D721Med (cell line): Measurements from ENCODE around the gene CYB561A3.

Source experiments
- DNase-seq: peaks from one replicate; pipeline ENCODE4 v3.0.0; 2011; ENCODE audit warnings: low spot score; ENCODE audit not compliant: insufficient read length
- FAIRE-seq: peaks from 2 replicates; lab custom pipeline; 2011; peaks lifted over from hg19 to GRCh38; lab: Jason Lieb, UNC
- TF ChIP-seq, protein P1 (sequence below): IDR thresholded peaks from 2 replicates; pipeline ENCODE4 v1.5.1; 2012; ENCODE audit warnings: mild to moderate bottlenecking, control low read depth; ENCODE audit not compliant: insufficient read depth; ENCODE audit errors: missing control alignments

Gene CYB561A3

DNA sequence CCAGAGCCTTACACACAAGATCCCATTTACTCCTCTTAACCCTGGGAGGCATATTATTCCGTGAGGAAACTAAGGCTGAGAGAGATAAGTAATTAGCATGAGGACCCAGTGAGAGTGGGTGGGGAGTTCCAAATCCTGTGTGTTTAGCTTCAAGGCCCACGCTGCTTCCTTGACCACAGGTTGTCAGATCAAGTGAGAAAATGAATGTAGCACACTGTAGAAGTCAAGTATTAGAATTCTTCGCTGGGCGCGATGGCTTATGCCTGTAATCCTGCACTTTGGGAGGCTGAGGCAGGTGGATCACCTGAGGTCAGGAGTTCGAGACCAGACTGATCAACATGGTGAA, 3.8 kb downstream of the CYB561A3 start:
- TF ChIP-seq, protein P1, sequence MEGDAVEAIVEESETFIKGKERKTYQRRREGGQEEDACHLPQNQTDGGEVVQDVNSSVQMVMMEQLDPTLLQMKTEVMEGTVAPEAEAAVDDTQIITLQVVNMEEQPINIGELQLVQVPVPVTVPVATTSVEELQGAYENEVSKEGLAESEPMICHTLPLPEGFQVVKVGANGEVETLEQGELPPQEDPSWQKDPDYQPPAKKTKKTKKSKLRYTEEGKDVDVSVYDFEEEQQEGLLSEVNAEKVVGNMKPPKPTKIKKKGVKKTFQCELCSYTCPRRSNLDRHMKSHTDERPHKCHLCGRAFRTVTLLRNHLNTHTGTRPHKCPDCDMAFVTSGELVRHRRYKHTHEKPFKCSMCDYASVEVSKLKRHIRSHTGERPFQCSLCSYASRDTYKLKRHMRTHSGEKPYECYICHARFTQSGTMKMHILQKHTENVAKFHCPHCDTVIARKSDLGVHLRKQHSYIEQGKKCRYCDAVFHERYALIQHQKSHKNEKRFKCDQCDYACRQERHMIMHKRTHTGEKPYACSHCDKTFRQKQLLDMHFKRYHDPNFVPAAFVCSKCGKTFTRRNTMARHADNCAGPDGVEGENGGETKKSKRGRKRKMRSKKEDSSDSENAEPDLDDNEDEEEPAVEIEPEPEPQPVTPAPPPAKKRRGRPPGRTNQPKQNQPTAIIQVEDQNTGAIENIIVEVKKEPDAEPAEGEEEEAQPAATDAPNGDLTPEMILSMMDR: no peak
- DNase-seq: no peak
- FAIRE-seq: no peak

GRCh38 chr11:61357233-61357893, 4.3 kb downstream of the CYB561A3 start:
- FAIRE-seq (no peak), DNase-seq (no peak)
- TF ChIP-seq, protein P1: no peak

DNA sequence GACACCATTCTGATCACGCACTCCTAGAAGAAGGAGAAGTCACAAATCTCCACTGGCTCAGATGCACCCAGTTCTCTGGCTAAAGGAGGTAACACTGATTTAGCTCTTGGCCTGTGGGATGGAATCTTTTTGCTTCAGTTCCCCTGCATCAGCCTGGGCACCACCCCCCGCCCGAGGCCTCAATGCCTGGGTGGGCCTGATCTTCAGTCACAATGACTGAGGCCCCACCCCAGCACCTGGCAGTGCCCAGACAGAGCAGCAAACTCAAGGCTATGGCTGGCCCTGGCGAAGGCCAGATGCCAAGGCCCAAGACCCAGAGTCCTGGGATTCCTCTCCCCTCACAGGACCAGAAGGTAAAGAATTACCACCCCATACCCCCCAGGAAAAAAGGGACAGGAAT, 5.0 kb downstream of the CYB561A3 start:
- DNase-seq (no peak), FAIRE-seq (no peak)
- TF ChIP-seq, protein P1: no peak

GRCh38 chr11:61354208-61354607, 7.5 kb downstream of the CYB561A3 start:
- DNase-seq (no peak), FAIRE-seq (no peak)
- TF ChIP-seq, protein P1: no peak

DNA sequence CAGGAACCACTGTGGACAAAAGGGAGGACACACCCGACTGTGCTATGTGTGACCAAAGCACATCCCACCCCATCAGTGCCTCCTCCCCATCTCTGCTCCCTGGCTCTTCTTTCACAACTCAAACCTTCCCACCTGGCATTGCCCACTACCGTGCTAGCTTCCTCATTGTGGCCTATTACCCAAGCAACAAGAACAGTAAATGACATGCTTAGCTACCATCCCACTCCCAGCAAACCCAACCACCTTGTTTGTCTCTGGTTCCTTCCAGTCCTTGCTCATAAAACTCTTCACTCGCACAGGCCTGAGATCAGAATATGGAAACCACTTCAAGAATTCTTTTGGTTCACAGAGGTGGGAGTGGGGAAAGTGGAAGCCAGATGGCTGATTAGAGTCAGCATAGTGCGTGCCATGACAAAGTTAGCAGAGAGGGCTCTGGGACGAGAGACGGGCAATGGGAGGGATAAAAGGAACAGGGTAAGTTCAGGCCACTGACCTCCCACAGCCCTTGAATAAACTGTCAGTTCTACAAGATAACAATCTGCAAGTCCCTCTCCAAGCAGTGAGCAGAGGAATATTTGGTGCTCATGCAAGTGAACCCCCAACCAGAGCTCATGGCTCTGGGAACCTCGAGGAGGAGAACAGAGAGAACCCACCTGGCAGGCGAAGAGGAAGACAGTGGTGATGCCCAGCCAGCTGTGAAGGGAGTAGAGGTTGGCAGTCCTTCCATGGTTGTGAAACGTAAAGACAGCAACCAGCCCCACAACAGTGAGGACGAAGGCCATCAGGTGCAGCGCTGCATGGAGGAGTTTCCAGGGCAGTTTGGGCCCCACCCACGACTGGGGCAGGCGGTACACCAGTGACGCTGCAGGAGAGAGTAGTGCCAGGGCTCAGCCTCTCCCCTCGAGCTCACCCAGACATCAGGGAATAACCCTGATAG, 8.3 kb downstream of the CYB561A3 start:
- TF ChIP-seq, protein P1: no peak
- DNase-seq (no peak), FAIRE-seq (no peak)

- FAIRE-seq (no peak), DNase-seq (no peak)
- TF ChIP-seq, protein P1: no peak
Measured at GRCh38 chr11:61352038-61352437, 9.6 kb downstream of the CYB561A3 start.
